Hepatic stellate cell (primary cell): ENCODE data around the gene STOM.

ENCODE experiments used
- DNase-seq: peaks from one replicate; pipeline ENCODE4 v3.0.0; 2011; ENCODE audit warnings: low spot score

STOM gene

GRCh38 chr9:121348221-121348620 is 21.8 kb downstream of the STOM start:
- no peak for DNase-seq

- no peak for DNase-seq
Measured at GRCh38 chr9:121345070-121345469, 25.0 kb downstream of the STOM start.

GRCh38 chr9:121344184-121344583 is 25.9 kb downstream of the STOM start:
- no peak for DNase-seq

GRCh38 chr9:121340676-121341392 is 29.2 kb downstream of the STOM start:
- DNase-seq: no peak

DNA sequence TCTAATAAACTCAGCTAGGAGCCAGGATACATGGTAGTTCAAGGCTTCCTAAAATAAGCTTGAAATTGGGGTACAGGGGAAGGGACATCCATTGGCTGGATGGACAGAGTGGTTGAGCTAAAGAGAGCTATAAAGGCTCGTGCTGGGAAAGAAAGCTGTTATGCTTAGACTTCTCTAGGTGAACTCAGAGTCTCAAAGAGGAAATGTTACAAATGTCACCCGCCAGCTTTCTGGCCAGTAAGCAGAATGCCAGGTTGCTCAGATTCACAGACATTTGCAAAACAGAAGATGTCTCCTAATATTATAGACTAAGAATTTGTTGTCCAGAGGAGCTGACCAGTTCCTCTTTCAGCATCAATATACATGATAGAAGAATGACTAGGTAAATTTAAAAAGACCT is 30.6 kb downstream of the STOM start:
- DNase-seq: no peak

DNA sequence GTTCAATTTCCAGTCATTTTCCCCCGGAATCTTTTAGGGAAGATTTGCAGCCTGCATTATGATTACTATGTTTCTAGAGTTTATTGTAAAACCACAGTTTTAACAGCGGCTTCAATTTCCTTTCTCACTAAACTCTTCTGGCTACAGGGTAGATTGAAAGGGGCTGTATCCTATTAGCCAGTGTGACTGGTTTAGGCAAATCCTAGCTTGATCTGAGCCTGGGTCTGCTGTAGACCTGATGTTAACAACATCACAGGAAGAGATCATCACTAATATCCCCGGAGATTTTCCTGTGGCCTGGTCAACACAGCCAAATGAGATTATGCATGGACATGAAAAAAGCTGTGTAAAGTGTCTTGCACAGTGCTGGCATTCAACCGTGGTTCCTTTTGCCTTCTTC is 33.4 kb downstream of the STOM start:
- no peak for DNase-seq

- peak; percentile 34 for DNase-seq
Measured at GRCh38 chr9:121333950-121334773, 35.9 kb downstream of the STOM start.

DNA sequence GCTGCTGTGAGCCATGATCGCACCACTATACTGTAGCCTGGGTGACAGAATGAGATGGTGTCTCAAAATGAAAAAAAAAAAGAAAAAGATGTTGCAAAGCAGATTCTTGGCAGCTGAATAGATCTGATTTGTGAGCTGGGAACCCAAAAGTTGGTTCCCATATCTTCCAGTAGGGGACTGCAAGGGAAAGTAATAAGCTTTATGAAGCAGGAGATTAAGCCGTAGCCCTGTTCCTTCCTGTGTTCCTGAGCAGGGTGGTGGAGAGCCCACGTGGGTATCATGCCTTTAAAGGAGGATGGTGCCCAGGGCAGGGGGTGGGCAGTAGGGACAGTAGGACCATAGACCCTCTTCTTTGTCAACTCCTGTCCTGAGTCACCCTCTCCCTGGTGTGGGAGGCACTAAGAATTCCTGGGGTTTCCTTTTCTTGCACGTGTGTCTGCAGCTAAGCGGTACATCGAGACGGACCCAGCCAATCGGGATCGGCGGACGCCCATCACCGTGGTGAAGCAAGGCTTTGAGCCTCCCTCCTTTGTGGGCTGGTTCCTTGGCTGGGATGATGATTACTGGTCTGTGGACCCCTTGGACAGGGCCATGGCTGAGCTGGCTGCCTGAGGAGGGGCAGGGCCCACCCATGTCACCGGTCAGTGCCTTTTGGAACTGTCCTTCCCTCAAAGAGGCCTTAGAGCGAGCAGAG is 37.9 kb downstream of the STOM start:
- peak; percentile 89 for DNase-seq

DNA sequence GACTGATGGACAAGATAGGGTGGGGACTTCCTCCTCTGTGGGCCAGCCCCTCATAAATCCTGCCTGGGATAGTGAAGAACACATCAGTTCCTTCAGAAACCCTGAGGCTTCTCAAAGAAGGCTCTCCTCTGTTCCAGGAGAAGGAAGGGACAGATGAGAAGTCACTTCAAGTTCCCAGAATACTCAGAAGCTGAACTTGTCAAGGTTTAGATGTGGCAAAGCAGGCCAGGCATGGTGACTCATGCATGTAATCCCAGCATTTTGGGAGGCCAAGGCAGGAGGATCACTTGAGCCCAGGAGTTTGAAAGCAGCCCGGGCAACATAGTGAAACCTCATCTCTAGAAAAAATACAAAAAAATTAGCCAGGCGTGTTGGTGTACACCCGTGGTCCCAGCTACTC is 38.5 kb downstream of the STOM start:
- DNase-seq: no peak

- no peak for DNase-seq
Measured at GRCh38 chr9:121328876-121329681, 41.0 kb downstream of the STOM start.

GRCh38 chr9:121328476-121328875 is 41.6 kb downstream of the STOM start:
- DNase-seq: no peak

- DNase-seq: no peak
Measured at GRCh38 chr9:121326901-121327613, 43.0 kb downstream of the STOM start.

GRCh38 chr9:121326130-121326838 is 43.8 kb downstream of the STOM start:
- DNase-seq: peak; percentile 76

DNA sequence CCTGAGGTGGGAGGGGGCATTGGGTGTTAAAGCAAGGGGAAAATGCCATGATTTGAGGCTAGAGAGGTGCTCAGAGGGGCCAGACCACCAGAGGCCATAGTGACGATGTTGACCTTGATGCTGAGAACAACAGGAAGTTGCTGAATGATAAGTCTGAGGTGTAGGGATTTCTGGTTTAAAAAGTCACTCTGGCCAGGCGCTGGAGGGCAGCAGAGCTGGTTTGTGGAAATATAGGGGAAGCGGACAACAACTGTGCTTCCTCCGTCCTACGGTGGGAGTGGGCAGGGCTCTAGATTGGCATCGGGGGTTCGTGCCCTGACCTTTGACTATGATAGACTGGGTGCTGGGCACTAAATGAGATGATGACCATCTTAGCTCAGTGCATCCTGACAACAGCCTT is 44.7 kb downstream of the STOM start:
- DNase-seq: no peak

GRCh38 chr9:121324755-121325154 is 45.3 kb downstream of the STOM start:
- DNase-seq: no peak

- no peak for DNase-seq
Measured at GRCh38 chr9:121324316-121324715, 45.7 kb downstream of the STOM start.

DNA sequence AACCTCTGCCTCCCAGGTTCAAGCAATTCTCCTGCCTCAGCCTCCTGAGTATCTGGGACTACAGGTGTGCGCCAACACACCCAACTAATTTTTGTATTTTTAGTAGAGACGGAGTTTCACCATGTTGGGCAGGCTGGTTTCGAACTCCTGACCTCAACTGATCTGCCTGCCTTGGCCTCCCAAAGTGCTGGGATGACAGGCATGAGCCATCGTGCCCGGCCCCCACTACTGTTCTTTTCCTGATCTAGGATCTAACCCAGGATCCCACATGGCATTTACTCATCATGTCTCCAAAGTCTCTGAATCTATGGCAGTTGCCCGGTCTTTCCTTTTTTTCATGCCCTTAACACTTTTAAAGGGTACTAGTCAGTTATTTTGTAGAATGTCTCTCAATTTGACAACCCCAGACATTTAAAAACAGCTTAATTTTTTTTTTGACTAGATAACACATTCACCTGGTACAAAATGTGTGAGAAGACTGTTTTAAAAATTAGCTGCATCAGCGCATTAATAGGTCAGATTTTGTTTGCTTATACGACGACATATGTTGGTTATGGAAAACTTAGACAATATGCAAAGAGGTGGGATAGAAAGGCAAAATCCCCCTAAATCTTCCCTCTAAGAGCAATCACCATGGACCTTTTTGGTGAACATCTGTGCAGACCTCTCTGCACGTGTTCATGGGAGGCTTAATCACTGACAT is 46.5 kb downstream of the STOM start:
- no peak for DNase-seq

- no peak for DNase-seq
Measured at GRCh38 chr9:121322737-121323448, 47.2 kb downstream of the STOM start.

- peak; percentile 85 for DNase-seq
Measured at GRCh38 chr9:121322037-121322736, 47.9 kb downstream of the STOM start.
